T-cell (primary cell): Measurements from ENCODE around the gene NRF1. TPM values are rescaled to one million over a fixed set of nuclear protein-coding genes. Genes with fewer than 3 reads are reported as not detected.
A peak's percentile ranks its signal among the peaks of the same experiment; 100 is the strongest.

Source experiments
- ATAC-seq, 4 experiments: fragments of 200-7000 bp in 3 of 4; fragments of 150-1000 bp in 1 of 4; cut with Tn5 transposase; replicated peaks in 1 of 4; 1 replicate in 3 of 4; 2 replicates in 1 of 4; pipeline ENCODE4 v1.10.0; 2021; ENCODE audit warnings: moderate library complexity in 3 of 4, mild to moderate bottlenecking in 2 of 4, moderate number of reproducible peaks in 1 of 4
- CTCF ChIA-PET, 2 donors: fragments of 300-600 bp; sonication (Branson Sonifier 250); formaldehyde crosslinking; loops; one replicate each; lab custom pipeline; 2022; ENCODE audit warnings: antibody characterized with exemption in 2 of 2; lab: Charles Lee
- POLR2A ChIA-PET, 2 donors: fragments of 300-600 bp; sonication (Branson Sonifier 250); formaldehyde crosslinking; loops; one replicate each; lab custom pipeline; 2022; ENCODE audit warnings: antibody characterized with exemption in 2 of 2; lab: Charles Lee
- DNase-seq, 35 experiments: peaks; one replicate each; pipeline versions ENCODE4 v3.0.0 to v3.0.0-alpha.2; 2013 to 2023
- H3K27ac ChIP-seq: one replicate; pipeline ENCODE4 v1.5.1; 2013; ENCODE audit warnings: low read length
- H3K27me3 ChIP-seq, 2 experiments: replicated peaks in 1 of 2; 1 replicate in 1 of 2; 2 replicates in 1 of 2; pipeline versions ENCODE4 v1.6.1 to v1.7.0; 2013; ENCODE audit warnings: low read length in 1 of 2, mixed read lengths in 1 of 2; ENCODE audit not compliant: control insufficient read depth in 2 of 2, insufficient read depth in 2 of 2; ENCODE audit errors: extremely low read depth in 1 of 2
- H3K36me3 ChIP-seq, 2 donors: 1 replicate in 1 of 2; 2 replicates in 1 of 2; pipeline versions ENCODE4 v1.6.1 to v1.7.0; 2013; ENCODE audit warnings: low read length in 1 of 2; ENCODE audit not compliant: control insufficient read depth in 2 of 2, insufficient read depth in 1 of 2; ENCODE audit errors: extremely low read depth in 1 of 2
- H3K4me1 ChIP-seq, 2 experiments: 1 replicate in 1 of 2; 2 replicates in 1 of 2; pipeline versions ENCODE4 v1.6.1 to v1.7.0; 2013; ENCODE audit warnings: low read length in 2 of 2, mixed read lengths in 1 of 2; ENCODE audit not compliant: insufficient read depth in 2 of 2, control insufficient read depth in 1 of 2; ENCODE audit errors: extremely low read depth in 1 of 2
- H3K4me3 ChIP-seq, 2 donors: 1 replicate in 1 of 2; 2 replicates in 1 of 2; pipeline versions ENCODE4 v1.5.1 to v1.7.0; 2013; ENCODE audit warnings: mild to moderate bottlenecking in 2 of 2, low read length in 1 of 2, moderate library complexity in 1 of 2; ENCODE audit not compliant: control insufficient read depth in 1 of 2; ENCODE audit errors: extremely low read depth in 1 of 2
- H3K9me3 ChIP-seq: 2 replicates; pipeline ENCODE4 v1.7.0; 2013
- H3K27ac Mint-ChIP-seq, 2 donors: one replicate each; pipeline ENCODE4 v1.8.0; 2020 to 2021; ENCODE audit warnings: mild to moderate bottlenecking in 2 of 2, mixed read lengths in 2 of 2
- H3K27me3 Mint-ChIP-seq, 2 donors: one replicate each; pipeline ENCODE4 v1.8.0; 2021 to 2022; ENCODE audit warnings: mixed read lengths in 2 of 2
- H3K36me3 Mint-ChIP-seq: one replicate; pipeline ENCODE4 v1.8.0; 2021; ENCODE audit warnings: mixed read lengths
- H3K4me1 Mint-ChIP-seq, 3 donors: one replicate each; pipeline ENCODE4 v1.8.0; 2020 to 2022; ENCODE audit warnings: mixed read lengths in 3 of 3, mild to moderate bottlenecking in 1 of 3
- H3K4me3 Mint-ChIP-seq, 3 donors: one replicate each; pipeline ENCODE4 v1.8.0; 2020 to 2022; ENCODE audit warnings: mild to moderate bottlenecking in 3 of 3, mixed read lengths in 3 of 3, moderate library complexity in 3 of 3
- H3K9me3 Mint-ChIP-seq, 3 donors: one replicate each; pipeline ENCODE4 v1.8.0; 2020 to 2022; ENCODE audit warnings: mixed read lengths in 3 of 3
- WGBS: methylation state at CpG from one replicate; pipeline ENCODE4 v1.1.5; 2013; ENCODE audit warnings: missing lambda C conversion rate; ENCODE audit not compliant: insufficient coverage; 5-methylcytosine and 5-hydroxymethylcytosine counted together
- total RNA-seq, 35 experiments: library from RNA in 6 of 35; stranded (reverse) in 6 of 35; fragments of 120-200 nt in 1 of 35; gene quantifications; one replicate each; pipeline versions ENCODE4 v1.2.1 to v1.2.4 and lab custom pipeline; 2013 to 2026

Gene NRF1
- total RNA-seq, 5 donors from 2014 or later (not counting 1 experiment from before 2014, with no cell fraction given): 31.5 to 38.0 (median 35.6) TPM

- Histone ChIP-seq H3K9me3 (no peaks in the 10 kb centered on the region), H3K27ac (no peak overlapping the region), H3K36me3 (no peaks in the 10 kb centered on the region), H3K4me3 (peak overlapping the region in 1 of 2 donors; percentile 10), H3K4me1 (peaks cover 12 to 42% of the 10 kb centered on the region in 2 experiments), H3K27me3 (peaks cover 18 to 82% of the 10 kb centered on the region in 2 experiments)
- no peaks in the 10 kb centered on the region for H3K36me3 Mint-ChIP-seq
- no peaks in the 10 kb centered on the region for H3K9me3 Mint-ChIP-seq
- H3K27ac Mint-ChIP-seq: no peak overlapping the region
- DNase-seq (peak in 1 of 35 experiments; percentile 7), ATAC-seq (no peak)
- 46% methylated on average over 5 of the region's 19 CpGs for WGBS
- peaks cover 15 to 38% of the 10 kb centered on the region in 2 donors for H3K27me3 Mint-ChIP-seq
- peaks cover 15 to 18% (median 17%) of the 10 kb centered on the region in 3 donors for H3K4me1 Mint-ChIP-seq
- ChIA-PET CTCF (interaction anchor here in 1 of 2 donors (0.6 kb wide), 1 partner anchor 181 kb away, joined by 6 read pairs; no protein-coding TSS in a partner anchor), POLR2A (no interaction called here)
- H3K4me3 Mint-ChIP-seq: no peak overlapping the region
These were observed 165.8 kb downstream of the NRF1 start for GRCh38 chr7:129777195-129777844.

- DNase-seq (peak in 1 of 35 experiments; percentile 7), ATAC-seq (no peak)
- no peak overlapping the region for H3K27ac Mint-ChIP-seq
- Histone ChIP-seq H3K9me3 (no peaks in the 10 kb centered on the region), H3K4me1 (peaks cover 19 to 50% of the 10 kb centered on the region in 2 experiments), H3K4me3 (no peak overlapping the region), H3K27ac (no peak overlapping the region), H3K36me3 (no peaks in the 10 kb centered on the region), H3K27me3 (peaks cover 22 to 82% of the 10 kb centered on the region in 2 experiments)
- H3K27me3 Mint-ChIP-seq: peaks cover 24 to 46% of the 10 kb centered on the region in 2 donors
- H3K9me3 Mint-ChIP-seq: no peaks in the 10 kb centered on the region
- POLR2A ChIA-PET: no interaction called here
- H3K4me3 Mint-ChIP-seq: peak overlapping the region; percentile 43 to 73 (median 59)
- no peaks in the 10 kb centered on the region for H3K36me3 Mint-ChIP-seq
- 16% methylated on average over 36 of the region's 45 CpGs for WGBS
- H3K4me1 Mint-ChIP-seq: peaks cover 24 to 27% (median 26%) of the 10 kb centered on the region in 3 donors
- CTCF ChIA-PET: no interaction called here
These were observed 166.7 kb downstream of the NRF1 start for GRCh38 chr7:129777993-129778769.

GRCh38 chr7:129778770-129779601 is 167.5 kb downstream of the NRF1 start:
- POLR2A ChIA-PET: no interaction called here
- no peak overlapping the region for H3K4me3 ChIP-seq

GRCh38 chr7:129779602-129780256 is 168.2 kb downstream of the NRF1 start:
- no peaks in the 10 kb centered on the region for H3K36me3 Mint-ChIP-seq
- peaks cover 32 to 34% (median 32%) of the 10 kb centered on the region in 3 donors for H3K4me1 Mint-ChIP-seq
- Histone ChIP-seq H3K9me3 (no peaks in the 10 kb centered on the region), H3K27ac (no peak overlapping the region), H3K27me3 (peaks cover 27 to 95% of the 10 kb centered on the region in 2 experiments), H3K4me1 (peaks cover 22 to 64% of the 10 kb centered on the region in 2 experiments), H3K36me3 (no peaks in the 10 kb centered on the region), H3K4me3 (peak overlapping the region; percentile 10 to 47)
- H3K4me3 Mint-ChIP-seq: peak overlapping the region in 2 of 3 donors; percentile 24 to 86
- H3K27ac Mint-ChIP-seq: no peak overlapping the region
- peak; percentile 31 to 48 (median 43) for ATAC-seq
- peaks cover 29 to 56% of the 10 kb centered on the region in 2 donors for H3K27me3 Mint-ChIP-seq
- CTCF ChIA-PET: interaction anchor here in 1 of 2 donors (0.6 kb wide), 1 partner anchor 190 kb away, joined by 3 read pairs; no protein-coding TSS in a partner anchor
- H3K9me3 Mint-ChIP-seq: no peaks in the 10 kb centered on the region
- POLR2A ChIA-PET: no interaction called here
- DNase-seq: peak in 3 of 35 experiments; percentile 24 to 40 (median 26)
- under 1% methylated on average over 75 of the region's 76 CpGs for WGBS

More at GRCh38 chr7:129778770-129779601, 167.5 kb downstream of the NRF1 start:
- ATAC-seq (no peak), DNase-seq (peak in 1 of 35 experiments; percentile 16)
- peaks cover 22 to 57% of the 10 kb centered on the region in 2 experiments for H3K4me1 ChIP-seq
- Mint-ChIP-seq H3K27ac (no peak overlapping the region), H3K36me3 (no peaks in the 10 kb centered on the region), H3K27me3 (peaks cover 29 to 50% of the 10 kb centered on the region in 2 donors), H3K4me3 (peak overlapping the region; percentile 43 to 73 (median 59)), H3K9me3 (no peaks in the 10 kb centered on the region), H3K4me1 (peaks cover 29 to 32% (median 31%) of the 10 kb centered on the region in 3 donors)
- H3K27ac ChIP-seq: no peak overlapping the region
- peaks cover 27 to 89% of the 10 kb centered on the region in 2 experiments for H3K27me3 ChIP-seq
- CTCF ChIA-PET: interaction anchor here in 1 of 2 donors (0.6 kb wide), 1 partner anchor 191 kb away, joined by 3 read pairs; no protein-coding TSS in a partner anchor
- no peaks in the 10 kb centered on the region for H3K9me3 ChIP-seq
- 2% methylated on average over 82 of the region's 84 CpGs for WGBS
- no peaks in the 10 kb centered on the region for H3K36me3 ChIP-seq

- H3K9me3 ChIP-seq: no peaks in the 10 kb centered on the region
- POLR2A ChIA-PET: no interaction called here
- ATAC-seq (peak; percentile 76 to 85 (median 80)), DNase-seq (peak in 34 of 35 experiments; percentile 16 to 74 (median 50))
- WGBS: 1% methylated on average over 53 of the region's 64 CpGs
- no peak overlapping the region for H3K27ac ChIP-seq
- H3K27me3 ChIP-seq: peaks cover 28 to 95% of the 10 kb centered on the region in 2 experiments
- peak overlapping the region; percentile 40 to 86 for H3K4me3 ChIP-seq
- Mint-ChIP-seq H3K4me3 (peak overlapping the region; percentile 62 to 86 (median 66)), H3K27me3 (peaks cover 32 to 59% of the 10 kb centered on the region in 2 donors), H3K36me3 (no peaks in the 10 kb centered on the region), H3K9me3 (no peaks in the 10 kb centered on the region), H3K27ac (no peak overlapping the region), H3K4me1 (peaks cover 38 to 41% (median 38%) of the 10 kb centered on the region in 3 donors)
- no peaks in the 10 kb centered on the region for H3K36me3 ChIP-seq
- CTCF ChIA-PET: interaction anchor here in 1 of 2 donors (0.6 to 0.9 kb wide), 2 partner anchors 19 to 438 kb away, joined by 3 to 5 read pairs; no protein-coding TSS in a partner anchor
- H3K4me1 ChIP-seq: peaks cover 23 to 71% of the 10 kb centered on the region in 2 experiments
These were observed 168.9 kb downstream of the NRF1 start for GRCh38 chr7:129780257-129780973.
